HG03095 (cell line): ENCODE data around the gene GNB1L.

Experiments
- ATAC-seq: cut with Tn5 transposase; IDR thresholded peaks from one replicate; pipeline ENCODE4 v1.9.1; 2021; ENCODE audit warnings: moderate library complexity; ENCODE audit not compliant: unreplicated experiment

GNB1L gene

DNA sequence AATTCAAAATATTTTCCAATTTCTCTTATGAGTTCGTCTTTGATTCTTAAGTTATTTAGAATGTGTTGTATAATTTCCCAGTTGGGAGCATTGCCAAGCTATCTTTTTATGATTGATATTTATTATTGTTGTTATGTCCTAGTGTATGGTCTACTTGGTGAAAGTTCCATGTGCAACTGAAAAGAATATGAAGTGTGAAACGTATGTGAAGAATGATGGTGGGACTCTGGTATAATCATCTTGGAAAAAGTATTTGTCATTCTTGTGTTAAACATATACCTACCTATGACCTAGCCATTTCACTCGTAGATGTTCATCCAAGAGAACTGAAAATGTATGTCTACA lies 12.0 kb upstream of the GNB1L start:
- no peak for ATAC-seq

DNA sequence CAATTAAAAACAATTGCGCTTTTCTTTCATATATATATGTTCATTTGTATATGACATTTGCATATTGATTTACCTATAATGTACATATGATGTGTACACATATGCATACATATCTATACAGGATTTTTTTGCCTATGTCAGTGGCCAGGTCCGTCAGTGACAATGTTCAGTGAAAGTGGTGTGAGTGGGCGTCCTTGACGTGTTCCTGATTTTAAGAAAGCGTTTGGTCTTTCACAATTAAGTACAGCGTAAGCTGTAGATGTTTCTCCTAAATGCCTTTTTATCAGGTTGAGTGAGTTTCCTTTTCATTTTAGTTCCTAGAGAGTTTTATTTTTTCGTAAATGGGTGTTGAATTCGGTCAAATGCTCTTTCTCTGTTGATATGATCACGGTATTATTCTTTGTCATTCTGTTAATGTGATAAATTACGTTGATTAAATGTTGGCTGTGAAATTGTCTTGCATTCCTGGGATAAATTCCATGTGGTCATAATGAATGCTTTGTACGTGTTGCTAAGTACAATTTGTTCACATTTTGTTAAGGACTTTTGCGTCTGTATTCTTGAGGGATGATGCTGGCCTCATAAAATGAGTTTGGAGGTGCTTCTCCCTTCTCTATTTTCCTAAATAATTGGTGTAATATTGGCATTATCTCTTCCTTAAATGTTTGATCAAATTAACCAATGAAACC lies 10.6 kb upstream of the GNB1L start:
- no peak for ATAC-seq

GRCh38 chr22:19864538-19865106 lies 9.9 kb upstream of the GNB1L start:
- no peak for ATAC-seq

DNA sequence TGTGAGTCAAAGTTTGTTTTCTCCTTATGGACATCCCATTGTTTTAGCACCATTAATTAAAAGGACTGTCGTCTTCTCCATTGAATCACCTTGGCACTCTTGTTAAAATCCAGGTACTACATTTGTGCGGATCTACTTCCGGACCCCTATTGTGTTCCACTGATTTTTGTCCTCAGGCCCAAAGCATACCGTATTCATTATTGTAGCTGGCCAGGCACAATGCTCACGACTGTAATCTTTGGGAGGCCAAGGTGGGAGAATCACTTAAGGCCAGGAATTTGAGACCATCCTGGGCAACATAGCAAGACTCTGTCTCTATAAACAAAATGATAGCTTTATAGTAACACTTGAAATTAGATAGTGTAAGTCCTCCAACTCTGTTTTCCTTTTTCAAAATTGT lies 8.9 kb upstream of the GNB1L start:
- no peak for ATAC-seq

- no peak for ATAC-seq
These were observed 8.1 kb upstream of the GNB1L start for GRCh38 chr22:19862619-19863246.

DNA sequence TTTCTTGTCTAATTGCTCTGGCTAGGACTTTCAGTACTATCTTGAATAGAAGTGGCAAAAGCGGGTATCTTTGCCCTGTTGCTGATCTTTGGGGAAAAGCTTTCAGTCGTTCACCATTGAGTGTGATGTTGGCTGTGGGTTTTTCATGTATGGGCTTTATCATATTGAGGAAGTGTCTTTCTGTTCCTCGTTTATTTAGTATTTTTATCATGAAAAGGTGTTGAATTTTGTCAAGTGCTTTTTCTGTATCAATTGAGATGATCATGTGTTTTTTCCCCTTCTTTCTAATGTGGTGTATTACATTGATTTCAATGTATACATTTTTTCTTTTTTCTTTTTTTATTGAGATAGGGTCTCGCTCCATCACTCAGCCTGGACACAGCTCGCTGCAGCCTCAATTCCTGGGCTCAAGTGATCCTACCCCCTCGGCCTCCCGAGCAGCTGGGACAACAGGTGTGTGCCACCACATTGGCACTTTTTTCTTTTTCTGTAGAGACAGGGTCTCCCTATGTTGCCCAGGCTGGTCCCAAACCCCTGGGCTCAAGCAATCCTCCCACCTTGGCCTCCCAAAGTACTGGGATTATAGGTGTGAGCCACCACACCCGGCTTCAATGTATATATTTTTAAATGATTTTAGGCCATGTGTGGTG lies 5.3 kb upstream of the GNB1L start:
- ATAC-seq: no peak

DNA sequence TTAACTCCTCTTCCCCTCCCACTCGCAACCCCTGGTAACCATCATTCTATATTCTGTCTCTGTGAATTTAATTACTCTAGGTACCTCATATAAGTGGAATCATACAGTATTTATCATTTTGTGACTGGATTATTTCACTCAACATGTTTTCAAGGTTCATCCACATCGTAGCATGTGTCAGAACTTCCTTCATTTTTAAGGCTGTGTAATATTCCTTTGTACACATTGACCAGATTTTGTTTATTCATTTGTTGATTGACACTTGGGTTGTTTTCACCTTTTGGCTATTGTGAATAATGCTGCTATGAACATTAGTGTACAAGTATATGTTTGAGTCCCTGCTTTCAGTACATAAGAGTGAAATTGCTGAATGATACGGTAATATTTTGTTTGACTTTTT lies 2.7 kb upstream of the GNB1L start:
- ATAC-seq: no peak

DNA sequence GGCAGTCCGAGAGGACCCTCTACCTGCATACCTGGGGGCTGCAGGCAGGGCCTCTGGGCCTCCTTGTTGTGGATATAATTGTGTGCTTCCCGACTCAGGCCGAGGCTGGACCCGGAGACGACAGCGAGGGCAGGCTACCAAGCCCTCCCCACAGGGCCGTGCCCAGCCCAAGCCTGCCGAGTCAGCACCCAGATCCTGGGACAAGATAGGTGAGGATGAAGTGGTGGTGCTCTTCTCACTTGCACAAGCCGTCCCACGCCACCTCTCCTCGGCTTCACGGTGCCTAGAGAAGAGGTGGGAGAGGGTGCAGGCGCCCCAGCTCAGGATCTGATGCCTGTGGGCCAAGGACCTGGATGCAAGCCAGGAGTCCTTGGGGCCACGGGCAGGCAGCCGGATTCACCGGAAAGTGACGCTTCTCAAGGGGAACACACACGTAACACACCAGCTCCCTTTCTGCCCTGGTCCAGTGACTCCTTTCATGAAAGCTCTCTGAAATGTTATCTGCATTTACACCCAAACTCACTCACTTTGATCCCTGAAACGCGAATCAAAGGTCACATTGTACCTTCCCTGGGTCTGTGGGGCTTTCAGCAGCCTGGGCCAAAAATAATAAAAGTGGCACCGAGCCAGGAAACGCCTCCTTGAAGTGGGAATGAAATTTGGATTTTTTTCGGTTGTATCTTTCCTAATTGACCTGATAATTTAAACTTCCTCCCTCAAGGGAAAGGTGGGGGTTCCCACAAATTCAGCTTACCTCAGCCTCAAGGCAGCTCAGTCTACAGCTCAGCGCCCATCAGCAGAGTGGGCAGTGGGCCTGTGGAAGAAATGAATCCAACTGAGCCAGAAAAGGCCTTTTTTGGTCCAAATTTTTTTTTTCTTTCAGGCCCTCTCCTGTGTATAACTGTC lies 1.1 kb upstream of the GNB1L start:
- ATAC-seq: no peak

GRCh38 chr22:19853879-19854777 lies 546 bp downstream of the GNB1L start:
- no peak for ATAC-seq

DNA sequence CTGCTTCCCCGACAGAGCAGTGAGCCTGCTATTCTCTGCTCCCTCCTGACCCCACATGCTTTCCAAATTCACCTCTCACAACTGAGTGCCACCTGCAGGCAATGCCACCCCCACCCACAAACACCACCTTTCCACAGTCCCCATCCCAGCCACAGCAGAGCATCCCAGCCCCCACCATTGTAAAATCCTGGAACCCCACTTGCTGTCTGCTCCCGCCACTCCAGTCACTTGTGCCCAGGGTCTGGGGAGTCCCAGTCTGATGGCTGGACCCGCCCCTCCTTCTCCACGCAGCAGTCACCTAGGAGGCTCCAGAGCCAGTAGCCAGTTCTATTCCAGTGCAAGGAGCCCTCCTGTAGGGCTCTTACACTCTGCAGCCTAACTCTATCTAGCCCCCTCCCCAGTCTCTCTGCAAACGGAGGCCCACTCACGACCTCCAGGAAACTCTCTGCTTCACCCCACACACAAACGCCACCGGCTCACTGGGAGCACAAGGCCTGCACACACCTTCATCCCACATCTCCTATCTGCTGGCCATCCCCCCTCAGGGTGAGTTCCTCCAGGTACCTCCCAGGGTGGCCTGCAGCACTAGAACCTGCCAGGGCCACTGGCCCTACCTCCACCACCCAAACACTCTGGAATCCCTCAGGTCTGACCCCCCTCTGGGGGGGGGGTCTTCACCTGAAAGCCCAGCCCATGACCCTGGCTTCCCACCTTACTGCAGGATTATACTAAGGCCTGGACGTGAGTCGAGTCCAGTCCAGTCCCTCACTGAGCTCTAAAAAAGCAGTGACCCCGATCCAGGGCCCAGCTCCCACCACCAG lies 1.4 kb downstream of the GNB1L start:
- ATAC-seq: no peak

DNA sequence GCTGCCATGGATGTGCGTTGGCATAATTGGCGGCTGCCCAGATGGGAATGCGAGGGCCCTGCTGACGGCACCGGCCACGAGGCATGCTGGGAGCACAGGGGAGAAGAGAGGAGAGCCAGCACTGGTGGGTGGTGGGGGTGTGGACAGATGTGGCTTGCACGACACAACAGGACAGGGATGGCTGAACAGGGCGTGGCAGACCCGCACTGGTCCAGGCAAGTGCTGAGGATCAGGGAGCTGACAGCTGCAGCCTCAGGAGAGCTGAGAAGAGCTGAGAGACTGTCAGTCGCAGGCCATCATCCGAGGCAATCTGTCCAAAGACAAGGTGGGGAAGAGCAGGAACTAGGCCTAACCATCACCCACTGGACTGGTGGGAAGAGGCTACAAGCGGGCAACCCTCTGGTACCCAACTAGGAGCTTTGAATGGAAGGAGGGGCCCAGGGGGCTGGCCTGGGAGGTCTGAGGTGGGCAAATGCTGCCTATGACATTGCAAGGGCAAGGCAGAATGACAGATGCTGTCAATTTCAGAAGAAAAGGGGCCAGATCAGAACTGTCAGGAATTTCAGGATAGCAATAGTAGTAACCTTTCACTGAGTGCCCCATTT lies 2.4 kb downstream of the GNB1L start:
- ATAC-seq: no peak

- ATAC-seq: no peak
These were observed 3.1 kb downstream of the GNB1L start for GRCh38 chr22:19851291-19852176.

GRCh38 chr22:19850763-19851109 lies 3.9 kb downstream of the GNB1L start:
- ATAC-seq: no peak

GRCh38 chr22:19849835-19850762 lies 4.6 kb downstream of the GNB1L start:
- ATAC-seq: no peak

DNA sequence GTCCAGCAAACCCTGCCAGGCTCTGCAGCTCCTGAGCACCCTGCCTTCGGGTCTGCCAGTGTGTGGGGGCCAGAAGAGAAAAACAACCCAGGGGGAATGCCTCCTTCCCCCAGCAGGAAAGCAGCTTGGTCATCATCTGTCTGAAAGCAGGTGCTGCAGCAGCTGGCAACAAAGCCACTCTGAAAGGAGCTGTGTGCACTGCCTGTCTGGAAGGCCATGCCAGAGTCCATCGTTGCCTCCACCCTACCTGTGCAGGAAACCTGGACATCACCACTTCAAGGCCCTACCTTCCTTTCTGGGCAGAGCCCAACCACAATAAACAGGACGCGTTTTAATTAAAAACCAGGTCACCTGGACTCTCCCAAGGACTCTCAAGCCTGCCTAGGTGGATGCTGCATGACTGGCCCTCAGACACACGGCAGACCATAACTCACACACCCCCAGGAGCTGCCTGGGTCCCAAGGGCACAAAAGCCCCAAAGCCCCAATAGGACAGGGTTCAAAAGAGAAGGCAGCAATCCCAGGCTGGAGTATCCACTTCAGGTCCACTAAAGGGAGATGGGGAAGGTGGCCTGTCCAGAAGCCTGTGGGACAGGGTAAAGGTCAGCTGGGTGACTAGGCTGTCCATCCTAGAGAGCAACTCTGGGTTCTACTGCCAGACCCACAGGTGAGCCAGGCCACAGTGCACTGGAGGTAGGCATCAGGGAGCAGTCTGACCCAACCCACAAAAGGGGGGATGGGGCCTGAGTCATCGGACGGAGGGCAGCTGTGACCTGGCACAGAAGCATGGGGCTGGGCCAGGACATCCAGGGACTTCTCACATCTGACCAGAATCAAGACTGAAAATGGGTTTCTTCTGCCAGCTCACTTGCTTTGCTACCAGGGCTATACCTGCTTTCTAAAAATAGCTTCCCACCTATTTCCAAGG lies 6.1 kb downstream of the GNB1L start:
- no peak for ATAC-seq

DNA sequence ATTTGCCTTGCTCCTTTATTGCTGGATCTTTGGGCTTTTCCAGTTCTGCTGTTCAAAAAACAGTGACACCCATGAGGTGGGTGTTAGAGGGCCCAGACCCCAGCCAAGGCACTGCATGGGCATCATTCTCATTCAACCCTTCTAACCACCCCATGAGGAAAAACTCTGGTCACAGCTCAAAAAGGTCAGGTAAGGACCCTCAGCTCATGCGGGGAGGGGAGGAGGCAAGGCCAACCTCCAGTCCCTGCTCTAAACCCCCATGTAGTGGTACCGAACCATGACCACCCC lies 7.4 kb downstream of the GNB1L start:
- no peak for ATAC-seq
